GM12865 (cell line): ENCODE measurements around the gene HBA1.

ENCODE experiments used
- DNase-seq: peaks from one replicate; pipeline ENCODE4 v3.0.0; 2010; ENCODE audit warnings: low read depth
- H3K4me3 ChIP-seq: 2 replicates; pipeline ENCODE4 v1.5.1; 2011; ENCODE audit warnings: mild to moderate bottlenecking, low read depth, low read length, control low read depth
- TF ChIP-seq, protein P1 (sequence below): IDR thresholded peaks from 2 replicates; pipeline ENCODE4 v1.5.1; 2011; ENCODE audit warnings: low read length, control low read depth, low read depth, inconsistent platforms; ENCODE audit not compliant: insufficient read depth; ENCODE audit errors: missing control alignments

Gene HBA1

DNA sequence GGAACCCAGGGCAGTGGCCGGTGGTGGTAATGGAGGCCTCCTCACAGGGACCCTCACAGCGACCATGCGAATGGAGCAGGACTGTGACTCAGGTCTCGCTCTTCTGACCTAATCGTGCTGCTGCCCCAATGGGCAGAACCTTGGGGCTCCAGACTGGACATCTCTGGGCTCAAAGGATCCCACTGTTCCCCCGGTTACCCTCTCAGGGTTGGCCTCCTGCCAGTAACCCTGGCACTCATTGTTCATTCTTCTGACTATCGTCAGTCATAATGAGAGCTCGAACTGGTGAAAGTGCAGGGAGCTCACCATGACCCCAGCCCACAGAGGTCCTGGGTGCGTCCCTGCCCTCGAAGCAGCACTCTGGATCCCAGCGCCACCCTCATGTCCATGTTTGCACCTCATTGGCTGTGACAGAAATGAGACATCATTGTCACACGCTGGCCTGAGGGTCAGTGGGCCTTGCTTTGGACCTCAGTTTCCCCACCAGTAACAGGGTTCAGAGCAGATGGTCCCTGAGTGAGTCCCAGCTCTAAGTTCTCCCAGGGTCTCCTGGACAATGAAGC lies 34.0 kb upstream of the HBA1 start:
- no peak for DNase-seq
- TF ChIP-seq, protein P1, sequence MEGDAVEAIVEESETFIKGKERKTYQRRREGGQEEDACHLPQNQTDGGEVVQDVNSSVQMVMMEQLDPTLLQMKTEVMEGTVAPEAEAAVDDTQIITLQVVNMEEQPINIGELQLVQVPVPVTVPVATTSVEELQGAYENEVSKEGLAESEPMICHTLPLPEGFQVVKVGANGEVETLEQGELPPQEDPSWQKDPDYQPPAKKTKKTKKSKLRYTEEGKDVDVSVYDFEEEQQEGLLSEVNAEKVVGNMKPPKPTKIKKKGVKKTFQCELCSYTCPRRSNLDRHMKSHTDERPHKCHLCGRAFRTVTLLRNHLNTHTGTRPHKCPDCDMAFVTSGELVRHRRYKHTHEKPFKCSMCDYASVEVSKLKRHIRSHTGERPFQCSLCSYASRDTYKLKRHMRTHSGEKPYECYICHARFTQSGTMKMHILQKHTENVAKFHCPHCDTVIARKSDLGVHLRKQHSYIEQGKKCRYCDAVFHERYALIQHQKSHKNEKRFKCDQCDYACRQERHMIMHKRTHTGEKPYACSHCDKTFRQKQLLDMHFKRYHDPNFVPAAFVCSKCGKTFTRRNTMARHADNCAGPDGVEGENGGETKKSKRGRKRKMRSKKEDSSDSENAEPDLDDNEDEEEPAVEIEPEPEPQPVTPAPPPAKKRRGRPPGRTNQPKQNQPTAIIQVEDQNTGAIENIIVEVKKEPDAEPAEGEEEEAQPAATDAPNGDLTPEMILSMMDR, result no peak
- no peak overlapping the region for H3K4me3 ChIP-seq

DNA sequence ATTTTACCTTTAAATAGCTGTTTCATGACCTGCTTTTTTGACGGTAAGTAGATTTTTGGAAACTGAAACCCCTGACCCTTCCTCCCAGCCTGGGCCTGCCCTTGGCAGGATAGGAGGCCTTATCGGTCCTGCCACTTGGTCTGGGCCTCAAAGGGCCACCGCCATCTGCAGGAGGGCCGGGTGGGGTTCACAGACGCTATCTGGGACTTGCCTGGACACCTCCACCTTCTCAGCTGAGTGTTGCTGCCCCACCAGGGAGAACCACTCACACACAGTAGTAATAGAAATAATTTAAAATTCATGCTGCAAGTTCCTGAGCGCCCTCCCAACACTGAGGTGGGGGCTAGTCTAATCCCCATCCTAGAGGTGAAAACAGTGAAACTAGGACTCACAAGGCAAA lies 33.4 kb upstream of the HBA1 start:
- TF ChIP-seq, protein P1, result no peak
- H3K4me3 ChIP-seq, result no peak overlapping the region
- no peak for DNase-seq

DNA sequence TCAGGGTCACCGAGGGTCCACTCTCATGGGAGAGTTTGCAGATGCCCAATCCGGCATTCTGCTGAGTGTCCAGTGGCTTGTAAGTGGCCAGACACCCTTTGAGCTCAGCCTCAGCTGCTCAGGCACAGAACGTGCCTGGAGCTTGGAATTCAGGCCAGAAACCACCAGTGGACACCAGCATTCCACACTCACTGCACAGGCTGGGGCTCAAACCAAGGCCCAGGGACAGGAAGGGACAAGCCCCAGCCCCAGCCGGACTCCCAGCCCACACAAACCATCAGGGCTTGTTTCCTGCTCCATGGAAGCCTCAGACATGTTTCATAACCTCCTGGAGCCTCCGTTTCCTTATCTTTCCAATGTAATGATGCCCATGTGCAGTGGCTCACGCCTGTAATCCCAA lies 33.0 kb upstream of the HBA1 start:
- TF ChIP-seq, protein P1, result no peak
- DNase-seq, result no peak
- H3K4me3 ChIP-seq, result no peak overlapping the region

DNA sequence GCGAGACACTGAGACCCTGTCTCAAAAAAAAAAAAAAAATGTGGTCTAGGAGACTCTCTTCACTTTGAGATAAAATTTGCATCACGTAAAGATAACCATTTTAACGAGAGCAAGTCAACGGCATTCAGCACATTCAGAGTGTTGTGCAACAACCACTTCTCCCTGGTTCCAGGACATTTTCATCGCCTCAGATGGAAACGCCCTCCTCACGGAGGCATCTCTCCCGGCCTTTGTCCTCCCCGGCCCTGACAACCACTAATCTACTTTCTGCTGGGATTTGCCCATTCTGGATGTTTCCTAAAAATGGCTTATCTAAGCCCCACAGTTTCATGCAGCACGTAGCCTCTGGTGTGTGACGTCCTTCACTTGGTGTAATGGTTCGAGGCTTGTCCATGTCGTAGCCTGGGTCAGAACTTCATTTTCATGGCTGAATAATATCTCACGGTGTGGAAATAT lies 31.7 kb upstream of the HBA1 start:
- H3K4me3 ChIP-seq, result no peak overlapping the region

DNA sequence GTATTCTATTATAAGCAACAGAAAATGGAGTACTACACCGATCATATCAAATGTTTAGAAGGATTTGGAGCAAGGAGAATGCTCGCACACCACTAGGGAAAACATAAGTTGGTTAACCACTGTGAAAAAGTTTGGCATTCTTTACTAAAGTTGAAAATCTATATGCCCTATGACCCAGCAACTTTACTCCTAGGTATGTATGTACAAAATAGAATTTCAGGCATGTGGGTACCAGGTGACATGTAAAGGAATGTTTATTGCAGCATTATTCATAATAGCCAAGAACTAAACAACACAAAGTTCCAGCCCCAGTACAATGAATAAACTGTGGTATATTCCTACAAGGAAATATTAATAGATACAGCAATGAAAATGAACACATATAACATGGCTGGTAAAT lies 29.8 kb upstream of the HBA1 start:
- DNase-seq, result no peak
- no peak overlapping the region for H3K4me3 ChIP-seq
- TF ChIP-seq, protein P1, result no peak

More for the DNA sequence above, 31.7 kb upstream of the HBA1 start:
- TF ChIP-seq, protein P1, result no peak
- no peak for DNase-seq

DNA sequence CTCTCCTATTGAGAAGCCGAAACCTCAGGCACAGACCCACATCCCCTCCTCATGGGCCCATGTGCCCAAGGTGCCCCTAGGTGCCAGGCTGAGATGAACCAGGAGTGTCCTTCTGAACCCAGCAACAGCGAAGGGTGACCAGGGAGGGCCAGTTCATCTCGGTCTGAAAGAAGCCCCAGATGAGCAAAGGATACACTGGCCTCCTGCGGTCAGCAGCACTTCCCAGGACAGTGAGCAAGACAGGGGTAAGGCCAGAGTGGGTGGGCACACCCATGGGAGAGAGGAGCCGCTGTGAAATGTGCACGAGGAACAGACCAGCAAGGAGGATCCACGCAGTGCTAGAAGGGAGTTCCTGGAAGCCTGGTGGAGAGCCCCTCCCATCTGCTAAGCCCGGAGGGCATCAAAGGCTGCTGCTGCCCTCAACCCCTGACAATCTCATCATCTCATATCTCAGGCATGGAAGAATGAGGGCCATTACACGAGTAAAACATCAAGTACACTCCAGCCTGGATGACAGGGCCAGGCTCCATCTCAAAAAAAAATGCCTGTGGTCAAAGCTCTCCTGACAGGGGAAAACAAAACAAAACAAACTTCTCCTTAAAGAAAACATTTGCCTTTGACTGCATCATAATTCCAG lies 27.3 kb upstream of the HBA1 start:
- TF ChIP-seq, protein P1, result no peak
- no peak overlapping the region for H3K4me3 ChIP-seq
- DNase-seq, result no peak
